ELF-1 (cell line): ENCODE measurements around the gene ENTPD8.
"Not testable (repeated sequence)": the region's sequence is repeated elsewhere in the genome, so short reads cannot be mapped to it uniquely, and the experiment has no call there.

Experiments
- DNase-seq: peaks from one replicate; pipeline ENCODE4 v3.0.0-alpha.2; 2016; ENCODE audit warnings: low read depth, low spot score

The ENTPD8 gene

GRCh38 chr9:137396227-137396626 lies 44.9 kb downstream of the ENTPD8 start:
- DNase-seq: peak; percentile 35

- no peak for DNase-seq
Measured at GRCh38 chr9:137395666-137396010, 45.5 kb downstream of the ENTPD8 start.

- DNase-seq: no peak
Measured at GRCh38 chr9:137394866-137395665, 46.1 kb downstream of the ENTPD8 start.

GRCh38 chr9:137393176-137394150 lies 47.7 kb downstream of the ENTPD8 start:
- DNase-seq: no peak

GRCh38 chr9:137392232-137393007 lies 48.7 kb downstream of the ENTPD8 start:
- DNase-seq: no peak

GRCh38 chr9:137391411-137391754 lies 49.8 kb downstream of the ENTPD8 start:
- no peak for DNase-seq

GRCh38 chr9:137390553-137391410 lies 50.4 kb downstream of the ENTPD8 start:
- no peak for DNase-seq

- DNase-seq: no peak
Measured at GRCh38 chr9:137389428-137389746, 51.8 kb downstream of the ENTPD8 start.

GRCh38 chr9:137388589-137389427 lies 52.3 kb downstream of the ENTPD8 start:
- DNase-seq: no peak

- DNase-seq: no peak
Measured at GRCh38 chr9:137387891-137388560, 53.1 kb downstream of the ENTPD8 start.

- DNase-seq: no peak
Measured at GRCh38 chr9:137387114-137387890, 53.9 kb downstream of the ENTPD8 start.

GRCh38 chr9:137386507-137387113 lies 54.5 kb downstream of the ENTPD8 start:
- DNase-seq: not testable (repeated sequence)

GRCh38 chr9:137385061-137385655 lies 56.0 kb downstream of the ENTPD8 start:
- no peak for DNase-seq
